Transverse colon (tissue), 4 donors: Measurements from ENCODE around the gene RGS3. TPM values are rescaled to one million over a fixed set of nuclear protein-coding genes. Genes with fewer than 3 reads are reported as not detected.

Experiments used
- DNase-seq: peaks from one replicate; pipeline ENCODE4 v3.0.0-alpha.2; 2019
- H3K27ac ChIP-seq, 4 donors: fragments of 200-600 bp; sonication (generic); 2 replicates each; pipeline ENCODE4 v1.5.1; 2016 to 2018; ENCODE audit warnings: inconsistent platforms in 4 of 4
- H3K27me3 ChIP-seq: fragments of 200-600 bp; sonication (generic); 2 replicates; pipeline ENCODE4 v1.5.1; 2017; ENCODE audit warnings: inconsistent platforms
- H3K36me3 ChIP-seq, 4 donors: fragments of 200-600 bp; sonication (generic); 2 replicates each; pipeline ENCODE4 v1.5.1; 2017 to 2019; ENCODE audit warnings: inconsistent platforms in 4 of 4
- H3K4me1 ChIP-seq, 4 donors: fragments of 200-600 bp; sonication (generic); 2 replicates each; pipeline ENCODE4 v1.5.1; 2017 to 2020; ENCODE audit warnings: inconsistent platforms in 4 of 4
- H3K4me3 ChIP-seq, 4 donors: fragments of 200-600 bp; sonication (generic); 1 replicate in 1 of 4; 2 replicates in 3 of 4; pipeline versions ENCODE4 v1.5.1 to v1.6.1; 2017 to 2019; ENCODE audit warnings: inconsistent platforms in 4 of 4
- H3K9me3 ChIP-seq, 2 donors: fragments of 200-600 bp; sonication (generic); 2 replicates each; pipeline ENCODE4 v1.5.1; 2017 to 2019; ENCODE audit warnings: inconsistent platforms in 2 of 2
- EP300 ChIP-seq: sonication (generic); formaldehyde crosslinking; IDR thresholded peaks from one replicate; pipeline ENCODE4 v1.6.1; 2017; ENCODE audit warnings: antibody characterized with exemption, low read depth
- POLR2A ChIP-seq: fragments of 450-650 bp; IDR thresholded peaks from one replicate; pipeline ENCODE4 v1.6.1; 2016; ENCODE audit warnings: antibody characterized with exemption, mild to moderate bottlenecking, moderate library complexity
- POLR2AphosphoS5 ChIP-seq, 3 donors: sonication (generic); formaldehyde crosslinking; IDR thresholded peaks; one replicate each; pipeline ENCODE4 v1.6.1; 2016; ENCODE audit warnings: antibody characterized with exemption in 3 of 3
- WGBS, 2 donors: methylation state at CpG; one replicate each; pipeline ENCODE4 v1.1.5; 2018; ENCODE audit warnings: low coverage in 1 of 2; 5-methylcytosine and 5-hydroxymethylcytosine counted together
- in situ Hi-C, 4 donors: fragments of 200-750 bp; cut with MboI; loops; one replicate each; pipeline versions ENCODE4 v1.15.0 to v1.15.1; 2017; ENCODE audit warnings: low sequenced_read_pairs in 3 of 4, low pct_ligation_motif_present in 1 of 4, low pct_unique_long_range_greater_than_20kb in 1 of 4
- intact Hi-C: fragments of 100-400 bp; cut with DNase I; formaldehyde crosslinking; loops from one replicate; pipeline ENCODE4 v1.15.1; 2023; ENCODE audit warnings: low total_unique reads
- total RNA-seq, 4 donors: library from RNA; depleted of rRNA; stranded (reverse); fragments of >200 nt; gene quantifications; one replicate each; pipeline ENCODE4 v1.1.0, GENCODE V29; 2016
- TF ChIP-seq, protein P1 (sequence below), 5 experiments: fragments of 200-600 bp in 3 of 5; fragments of 450-650 bp in 2 of 5; sonication (generic) in 3 of 5; IDR thresholded peaks; 1 replicate in 2 of 5; 2 replicates in 3 of 5; pipeline ENCODE4 v1.5.1; 2016 to 2017; ENCODE audit warnings: antibody characterized with exemption in 5 of 5, inconsistent platforms in 3 of 5, mild to moderate bottlenecking in 2 of 5, moderate library complexity in 1 of 5

The RGS3 gene
- total RNA-seq, 4 donors from 2014 or later: 62.7 to 150 (median 80.9) TPM

DNA sequence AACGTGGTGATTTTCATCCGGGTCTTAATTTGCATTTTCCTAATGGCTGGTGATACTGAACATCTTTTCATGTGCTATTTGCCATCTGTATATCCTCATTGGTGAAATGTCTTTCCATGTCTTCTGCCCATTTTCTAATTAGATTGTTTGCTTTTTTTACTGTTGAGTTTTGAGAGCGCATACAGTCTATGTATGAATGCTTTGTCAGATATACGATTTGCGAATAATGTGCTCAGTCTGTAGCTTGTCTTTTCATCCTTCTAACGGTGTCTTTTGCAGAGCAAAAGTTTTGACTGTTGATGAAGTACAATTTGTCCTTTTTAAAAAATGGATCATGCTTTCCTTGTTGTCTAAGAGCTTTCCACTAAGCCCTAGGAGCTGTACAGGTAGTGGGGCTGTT lies 143.0 kb downstream of the RGS3 start:
- no peak for DNase-seq
- Histone ChIP-seq H3K27ac (no peak overlapping the region), H3K27me3 (no peaks in the 10 kb centered on the region), H3K36me3 (no peaks in the 10 kb centered on the region), H3K9me3 (no peaks in the 10 kb centered on the region), H3K4me1 (peaks cover 3 to 17% (median 7%) of the 10 kb centered on the region in 4 donors), H3K4me3 (no peak overlapping the region)
- TF ChIP-seq EP300 (no peak), POLR2A (no peak), POLR2AphosphoS5 (IDR thresholded peaks at IDR 0.05) (no peak)
- TF ChIP-seq, protein P1, sequence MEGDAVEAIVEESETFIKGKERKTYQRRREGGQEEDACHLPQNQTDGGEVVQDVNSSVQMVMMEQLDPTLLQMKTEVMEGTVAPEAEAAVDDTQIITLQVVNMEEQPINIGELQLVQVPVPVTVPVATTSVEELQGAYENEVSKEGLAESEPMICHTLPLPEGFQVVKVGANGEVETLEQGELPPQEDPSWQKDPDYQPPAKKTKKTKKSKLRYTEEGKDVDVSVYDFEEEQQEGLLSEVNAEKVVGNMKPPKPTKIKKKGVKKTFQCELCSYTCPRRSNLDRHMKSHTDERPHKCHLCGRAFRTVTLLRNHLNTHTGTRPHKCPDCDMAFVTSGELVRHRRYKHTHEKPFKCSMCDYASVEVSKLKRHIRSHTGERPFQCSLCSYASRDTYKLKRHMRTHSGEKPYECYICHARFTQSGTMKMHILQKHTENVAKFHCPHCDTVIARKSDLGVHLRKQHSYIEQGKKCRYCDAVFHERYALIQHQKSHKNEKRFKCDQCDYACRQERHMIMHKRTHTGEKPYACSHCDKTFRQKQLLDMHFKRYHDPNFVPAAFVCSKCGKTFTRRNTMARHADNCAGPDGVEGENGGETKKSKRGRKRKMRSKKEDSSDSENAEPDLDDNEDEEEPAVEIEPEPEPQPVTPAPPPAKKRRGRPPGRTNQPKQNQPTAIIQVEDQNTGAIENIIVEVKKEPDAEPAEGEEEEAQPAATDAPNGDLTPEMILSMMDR (IDR thresholded peaks at IDR 0.05): no peak
- intact Hi-C loops: no loop called here
- in situ Hi-C loops: no loop called here
- 78 to 83% methylated on average over 5 to 6 of the region's 6 CpGs for WGBS, 2 donors

DNA sequence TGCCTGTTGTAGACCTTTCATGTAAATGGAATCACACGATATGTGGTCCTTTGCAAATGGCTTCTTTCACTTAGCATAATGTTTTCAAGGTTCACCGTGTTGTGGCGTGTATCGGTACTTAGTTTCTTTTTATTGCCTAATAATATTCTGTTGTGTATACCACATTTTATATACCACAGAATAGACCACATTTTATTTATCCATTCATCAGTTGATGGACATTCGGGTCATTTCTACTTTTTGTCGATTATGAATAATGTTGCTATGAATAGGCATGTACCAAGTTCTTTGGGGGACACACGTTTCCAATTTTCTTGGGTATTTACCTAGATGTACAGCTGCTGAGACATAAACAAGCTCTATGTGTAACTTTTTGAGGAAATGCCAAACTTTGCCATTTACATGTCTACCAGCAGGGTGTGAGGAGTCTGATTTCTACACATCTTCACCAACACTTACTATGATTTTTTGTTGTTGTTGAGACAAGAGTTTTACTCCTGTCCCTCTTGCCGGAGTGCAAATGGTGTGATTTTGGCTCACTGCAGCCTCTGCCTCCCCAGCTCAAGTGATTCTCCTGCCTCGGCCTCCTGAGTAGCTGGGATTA lies 144.7 kb downstream of the RGS3 start:
- intact Hi-C loops (no loop called here), in situ Hi-C loops (no loop called here)
- Histone ChIP-seq H3K4me1 (peaks cover 0 to 7% (median 0%) of the 10 kb centered on the region in 4 donors), H3K4me3 (no peak overlapping the region), H3K36me3 (no peaks in the 10 kb centered on the region), H3K27me3 (no peaks in the 10 kb centered on the region), H3K9me3 (no peaks in the 10 kb centered on the region), H3K27ac (no peak overlapping the region)
- WGBS, 2 donors: 95 to 96% methylated on average over 8 to 9 of the region's 9 CpGs
- DNase-seq: no peak
- TF ChIP-seq, protein P1 (IDR thresholded peaks at IDR 0.05): no peak
- TF ChIP-seq EP300: no peak
- no peak for TF ChIP-seq POLR2AphosphoS5 (IDR thresholded peaks at IDR 0.05)

DNA sequence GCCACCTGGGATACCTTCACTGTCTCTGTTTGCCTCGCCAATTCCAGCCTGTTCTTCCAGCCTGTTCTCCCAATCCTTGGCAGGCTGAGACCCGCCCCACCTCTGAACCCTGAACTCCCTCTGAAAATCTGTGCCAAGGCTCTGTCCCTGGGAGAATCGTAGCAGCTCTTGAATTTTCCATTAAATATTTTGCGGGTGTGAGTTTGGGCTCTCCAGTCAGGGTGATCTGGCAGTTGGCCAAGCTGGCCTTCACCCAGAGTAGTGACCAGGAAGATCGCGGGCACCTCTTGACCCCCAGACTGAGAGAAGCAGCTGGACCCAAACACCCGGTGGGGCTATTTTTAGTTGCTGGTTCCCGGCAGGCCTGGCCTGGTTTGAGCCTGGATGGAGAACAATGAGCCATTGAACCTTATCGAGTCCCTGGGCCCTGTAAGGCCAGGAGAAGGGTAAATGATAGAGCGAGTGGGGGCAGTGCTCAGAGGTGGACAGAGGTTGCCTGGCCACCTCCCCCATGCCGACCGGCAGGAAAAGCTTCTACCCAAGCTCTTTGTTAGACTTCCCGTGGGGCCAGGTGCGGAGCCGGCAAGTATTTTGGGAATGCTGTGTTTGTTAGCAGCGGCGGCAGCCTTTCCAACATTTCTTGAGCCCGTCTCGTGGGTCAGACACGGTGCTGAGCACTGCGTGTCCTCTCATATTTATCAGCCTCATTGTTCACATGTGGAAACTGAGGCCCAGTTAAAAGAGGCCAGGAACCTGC lies 146.2 kb downstream of the RGS3 start:
- H3K27me3 ChIP-seq: no peaks in the 10 kb centered on the region
- 77 to 84% methylated on average over 5 to 17 of the region's 21 CpGs for WGBS, 2 donors
- H3K36me3 ChIP-seq: no peaks in the 10 kb centered on the region
- no peaks in the 10 kb centered on the region for H3K9me3 ChIP-seq
- in situ Hi-C loops: no loop called here
- intact Hi-C loops: no loop called here
- TF ChIP-seq POLR2AphosphoS5 (IDR thresholded peaks at IDR 0.05) (peak in 1 of 3 donors; percentile 15), POLR2A (no peak)
- peaks cover 0 to 7% (median 3%) of the 10 kb centered on the region in 4 donors for H3K4me1 ChIP-seq
- no peak overlapping the region for H3K4me3 ChIP-seq
- peak overlapping the region; percentile 18 to 27 (median 24) for H3K27ac ChIP-seq
- DNase-seq: peak; percentile 30

DNA sequence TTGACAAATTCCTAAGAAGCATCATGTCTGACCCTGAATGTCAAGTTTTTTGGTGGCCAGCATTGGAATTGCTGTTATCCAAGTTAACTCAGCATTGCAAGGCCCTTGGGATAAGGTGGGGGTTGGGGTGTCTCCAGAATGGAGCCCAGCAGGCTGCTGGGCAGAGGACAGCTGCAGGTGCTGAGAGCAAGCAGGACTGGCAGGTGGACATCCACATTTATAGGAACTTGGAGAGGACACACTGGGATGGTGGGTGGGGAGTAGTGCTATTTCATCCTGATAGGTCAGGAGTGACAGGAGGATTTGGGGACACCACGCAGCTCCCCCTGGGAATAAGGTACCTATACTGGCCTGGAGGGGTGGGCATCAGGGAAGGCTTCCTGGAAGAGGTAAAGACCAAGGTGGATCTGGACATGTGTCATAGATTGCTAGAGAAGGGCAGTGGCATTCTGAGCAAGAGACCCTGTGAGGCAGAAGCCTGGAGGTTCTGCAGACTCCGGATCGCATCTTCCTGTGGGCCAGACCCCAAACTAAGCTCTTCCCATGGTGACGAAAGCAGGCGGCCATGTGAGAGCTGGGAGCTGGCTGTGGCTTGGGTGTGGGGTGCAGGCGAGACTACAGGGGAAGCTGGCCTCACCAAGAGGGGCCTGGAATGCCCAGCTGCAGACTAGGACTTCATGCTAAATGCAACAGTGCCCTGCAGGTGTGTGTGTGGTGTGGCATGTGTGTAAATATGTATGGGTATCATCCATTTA lies 148.1 kb downstream of the RGS3 start:
- Histone ChIP-seq H3K9me3 (no peaks in the 10 kb centered on the region), H3K36me3 (no peaks in the 10 kb centered on the region), H3K4me3 (no peak overlapping the region), H3K4me1 (peaks cover 0 to 9% (median 3%) of the 10 kb centered on the region in 4 donors), H3K27ac (no peak overlapping the region), H3K27me3 (no peaks in the 10 kb centered on the region)
- in situ Hi-C loops: no loop called here
- TF ChIP-seq POLR2AphosphoS5 (IDR thresholded peaks at IDR 0.05): no peak
- TF ChIP-seq EP300: no peak
- TF ChIP-seq, protein P1 (IDR thresholded peaks at IDR 0.05): no peak
- no peak for TF ChIP-seq POLR2A
- no peak for DNase-seq
- intact Hi-C loops: no loop called here
- WGBS, 2 donors: 91 to 94% methylated on average over 3 to 6 of the region's 6 CpGs
